Measurements from ENCODE around the gene TENT5C.

TENT5C gene

GRCh38 chr1:117580882-117581281, 25.0 kb upstream of the TENT5C start:
- Histone ChIP-seq H3K4me3 (IDR thresholded peaks at IDR 0.05; ENCODE audit: insufficient read depth, low read depth, low read length) (no peak overlapping the region), H3K9ac (no peak overlapping the region), H3K79me2 (ENCODE audit: insufficient read depth, low read depth) (no peaks in the 10 kb centered on the region), H3K4me2 (no peak overlapping the region), H2AFZ (ENCODE audit: low read depth) (no peak overlapping the region), H3K27ac (no peak overlapping the region), H3K27me3 (ENCODE audit: insufficient read depth, low read depth) (no peaks in the 10 kb centered on the region), H4K20me1 (ENCODE audit: insufficient read depth) (no peaks in the 10 kb centered on the region), H3K4me1 (ENCODE audit: low read depth, poor library complexity, severe bottlenecking) (no peaks in the 10 kb centered on the region), H3K36me3 (ENCODE audit: insufficient read depth) (no peaks in the 10 kb centered on the region)
- TF ChIP-seq, protein P1, sequence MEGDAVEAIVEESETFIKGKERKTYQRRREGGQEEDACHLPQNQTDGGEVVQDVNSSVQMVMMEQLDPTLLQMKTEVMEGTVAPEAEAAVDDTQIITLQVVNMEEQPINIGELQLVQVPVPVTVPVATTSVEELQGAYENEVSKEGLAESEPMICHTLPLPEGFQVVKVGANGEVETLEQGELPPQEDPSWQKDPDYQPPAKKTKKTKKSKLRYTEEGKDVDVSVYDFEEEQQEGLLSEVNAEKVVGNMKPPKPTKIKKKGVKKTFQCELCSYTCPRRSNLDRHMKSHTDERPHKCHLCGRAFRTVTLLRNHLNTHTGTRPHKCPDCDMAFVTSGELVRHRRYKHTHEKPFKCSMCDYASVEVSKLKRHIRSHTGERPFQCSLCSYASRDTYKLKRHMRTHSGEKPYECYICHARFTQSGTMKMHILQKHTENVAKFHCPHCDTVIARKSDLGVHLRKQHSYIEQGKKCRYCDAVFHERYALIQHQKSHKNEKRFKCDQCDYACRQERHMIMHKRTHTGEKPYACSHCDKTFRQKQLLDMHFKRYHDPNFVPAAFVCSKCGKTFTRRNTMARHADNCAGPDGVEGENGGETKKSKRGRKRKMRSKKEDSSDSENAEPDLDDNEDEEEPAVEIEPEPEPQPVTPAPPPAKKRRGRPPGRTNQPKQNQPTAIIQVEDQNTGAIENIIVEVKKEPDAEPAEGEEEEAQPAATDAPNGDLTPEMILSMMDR (conservative IDR thresholded peaks at IDR 0.05; ENCODE audit: low read depth, low read length), result no peak

- no peaks in the 10 kb centered on the region for H3K36me3 ChIP-seq (ENCODE audit: insufficient read depth)
- no peaks in the 10 kb centered on the region for H4K20me1 ChIP-seq (ENCODE audit: insufficient read depth)
- H3K27ac ChIP-seq, result no peak overlapping the region
- H3K79me2 ChIP-seq (ENCODE audit: insufficient read depth, low read depth), result no peaks in the 10 kb centered on the region
- H3K4me3 ChIP-seq (IDR thresholded peaks at IDR 0.05; ENCODE audit: insufficient read depth, low read depth, low read length), result no peak overlapping the region
- no peaks in the 10 kb centered on the region for H3K27me3 ChIP-seq (ENCODE audit: insufficient read depth, low read depth)
- TF ChIP-seq, protein P1 (conservative IDR thresholded peaks at IDR 0.05; ENCODE audit: low read depth, low read length), result no peak
- H3K9ac ChIP-seq, result no peak overlapping the region
- H2AFZ ChIP-seq (ENCODE audit: low read depth), result no peak overlapping the region
- H3K4me2 ChIP-seq, result no peak overlapping the region
- no peaks in the 10 kb centered on the region for H3K4me1 ChIP-seq (ENCODE audit: low read depth, poor library complexity, severe bottlenecking)
Measured at GRCh38 chr1:117581391-117581943, 24.4 kb upstream of the TENT5C start.

GRCh38 chr1:117582451-117582850, 23.4 kb upstream of the TENT5C start:
- H3K9ac ChIP-seq, result no peak overlapping the region
- H3K4me3 ChIP-seq (IDR thresholded peaks at IDR 0.05; ENCODE audit: insufficient read depth, low read depth, low read length), result no peak overlapping the region

DNA sequence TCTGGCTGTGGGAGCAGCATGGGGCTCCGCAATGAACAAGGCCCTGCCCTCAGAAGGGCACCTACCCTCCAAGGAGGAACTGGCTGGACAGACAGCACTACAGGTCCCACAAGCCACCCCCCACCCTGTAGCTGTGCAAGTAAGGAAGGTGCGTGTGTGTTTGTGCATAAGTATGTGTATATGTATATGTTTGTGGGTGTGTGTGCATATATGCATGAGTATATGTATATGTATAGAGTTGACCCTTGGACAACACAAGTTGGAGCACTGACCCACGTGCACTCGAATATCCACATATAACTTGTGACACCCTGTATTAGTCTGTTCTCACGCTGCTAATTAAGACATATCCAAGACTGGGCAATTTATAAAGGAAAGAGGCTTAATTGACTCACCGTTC, 22.6 kb upstream of the TENT5C start:
- H3K27me3 ChIP-seq (ENCODE audit: insufficient read depth, low read depth), result no peaks in the 10 kb centered on the region
- no peak overlapping the region for H3K27ac ChIP-seq
- H3K4me1 ChIP-seq (ENCODE audit: low read depth, poor library complexity, severe bottlenecking), result no peaks in the 10 kb centered on the region
- no peak overlapping the region for H2AFZ ChIP-seq (ENCODE audit: low read depth)
- no peak overlapping the region for H3K4me3 ChIP-seq (IDR thresholded peaks at IDR 0.05; ENCODE audit: insufficient read depth, low read depth, low read length)
- no peaks in the 10 kb centered on the region for H4K20me1 ChIP-seq (ENCODE audit: insufficient read depth)
- no peaks in the 10 kb centered on the region for H3K79me2 ChIP-seq (ENCODE audit: insufficient read depth, low read depth)
- H3K4me2 ChIP-seq, result no peak overlapping the region
- no peak overlapping the region for H3K9ac ChIP-seq
- H3K36me3 ChIP-seq (ENCODE audit: insufficient read depth), result no peaks in the 10 kb centered on the region
- TF ChIP-seq, protein P1 (conservative IDR thresholded peaks at IDR 0.05; ENCODE audit: low read depth, low read length), result no peak

More at GRCh38 chr1:117582451-117582850, 23.4 kb upstream of the TENT5C start:
- no peaks in the 10 kb centered on the region for H4K20me1 ChIP-seq (ENCODE audit: insufficient read depth)
- no peaks in the 10 kb centered on the region for H3K4me1 ChIP-seq (ENCODE audit: low read depth, poor library complexity, severe bottlenecking)
- TF ChIP-seq, protein P1 (conservative IDR thresholded peaks at IDR 0.05; ENCODE audit: low read depth, low read length), result no peak
- H2AFZ ChIP-seq (ENCODE audit: low read depth), result no peak overlapping the region
- H3K79me2 ChIP-seq (ENCODE audit: insufficient read depth, low read depth), result no peaks in the 10 kb centered on the region
- H3K27ac ChIP-seq, result no peak overlapping the region
- no peaks in the 10 kb centered on the region for H3K27me3 ChIP-seq (ENCODE audit: insufficient read depth, low read depth)
- H3K36me3 ChIP-seq (ENCODE audit: insufficient read depth), result no peaks in the 10 kb centered on the region
- H3K4me2 ChIP-seq, result no peak overlapping the region

Data from KMS-11 (cell line).